ENCODE data around the gene BARHL1. TPM values are rescaled to one million over a fixed set of nuclear protein-coding genes. Genes with fewer than 3 reads are reported as not detected.

BARHL1 gene
- total and polyA plus RNA-seq, 9 of the 15 experiments (the other 6 are each of a cell fraction or from before 2014, with no cell fraction given) = not detected

- CTCF ChIA-PET (ENCODE audit: low intra/inter-chr PET ratio) = no interaction called here
Measured at GRCh38 chr9:132551556-132551955, 30.9 kb upstream of the BARHL1 start.

More at GRCh38 chr9:132551556-132551955, 30.9 kb upstream of the BARHL1 start:
- Histone ChIP-seq H3K36me3 (ENCODE audit: control insufficient read depth, insufficient read depth, low read length) (no peaks in the 10 kb centered on the region), H3K4me1 (replicated peaks in 1 of 2; ENCODE audit: control insufficient read depth in 2 of 2, insufficient read depth in 2 of 2, low read length in 2 of 2) (peaks cover 0 to 5% of the 10 kb centered on the region in 2 experiments; a peak in 1 of 5 replicates), H2AFZ (ENCODE audit: low read depth, low read length) (no peak overlapping the region), H3K4me3 (no peak overlapping the region), H3K27ac (ENCODE audit: extremely low read depth, low read depth, low read length) (no peak overlapping the region), H3K9ac (ENCODE audit: insufficient read depth in 1 of 2, low read depth in 2 of 2, low read length in 2 of 2) (no peak overlapping the region), H3K9me3 (replicated peaks; ENCODE audit: control insufficient read depth, insufficient read depth, low read depth, low read length) (no peaks in the 10 kb centered on the region), H4K20me1 (replicated peaks; ENCODE audit: control insufficient read depth, insufficient read depth, low read length) (peaks cover 5% of the 10 kb centered on the region), H3K9me1 (ENCODE audit: control insufficient read depth, insufficient read depth, low read length) (no peaks in the 10 kb centered on the region), H3K4me2 (ENCODE audit: insufficient read depth, low read length) (no peak overlapping the region), H3K27me3 (ENCODE audit: control insufficient read depth in 2 of 2, insufficient read depth in 2 of 2, low read length in 2 of 2) (peaks cover 43 to 65% of the 10 kb centered on the region in 2 experiments), H3K79me2 (ENCODE audit: control insufficient read depth, insufficient read depth, low read length) (no peaks in the 10 kb centered on the region)
- POLR2A ChIA-PET = interaction anchor here (0.7 to 1.3 kb wide), 2 partner anchors 8 to 13 kb away, joined by 3 read pairs; no protein-coding TSS in a partner anchor
- no peak for FAIRE-seq
- no peak for DNase-seq (ENCODE audit: extremely low read depth in 1 of 4, low spot score in 3 of 4)
- intact Hi-C loops (cut with micrococcal nuclease) (no loop called here), in situ Hi-C loops (cut with MboI) (no loop called here)
- TF ChIP-seq USF1 (CRISPR knock-in tag; IDR thresholded peaks at IDR 0.05) (peak; percentile 37), TFE3 (CRISPR knock-in tag; IDR thresholded peaks at IDR 0.05) (0 out of 2 replicates have a peak, but pooled peaks have one; percentile 7), LARP7 (IDR thresholded peaks at IDR 0.05) (no peak)
- WGBS (ENCODE audit: insufficient coverage, low coverage, missing lambda C conversion rate) = 0% methylated on average over 13 of the region's 13 CpGs
- no peak for ATAC-seq
- no TSS peak for BruUV-seq (replicated peaks)

All from K562 (cell line).